GM19328 (cell line): ENCODE results near the gene TIMP2.
A peak's percentile ranks its signal among the peaks of the same experiment; 100 is the strongest.

Experiments
- ATAC-seq: cut with Tn5 transposase; IDR thresholded peaks from one replicate; pipeline ENCODE4 v1.9.1; 2021; ENCODE audit warnings: mild to moderate bottlenecking, moderate library complexity; ENCODE audit not compliant: unreplicated experiment

The TIMP2 gene

GRCh38 chr17:78840780-78841611, 84.2 kb downstream of the TIMP2 start, which contains the start of gene USP36:
USP36 (minus strand) TSS chr17:78840814; CDS start chr17:78836363, 4,451 bp downstream.
- ATAC-seq, result peak; percentile 83

- peak; percentile 22 for ATAC-seq
Measured at GRCh38 chr17:78840530-78840779, 84.7 kb downstream of the TIMP2 start.

- ATAC-seq, result peak; percentile 13
Measured at GRCh38 chr17:78839762-78840529, 85.2 kb downstream of the TIMP2 start.

- no peak for ATAC-seq
Measured at GRCh38 chr17:78839235-78839761, 85.9 kb downstream of the TIMP2 start.

GRCh38 chr17:78838574-78839005, 86.6 kb downstream of the TIMP2 start:
- no peak for ATAC-seq

- ATAC-seq, result no peak
Measured at GRCh38 chr17:78836420-78837021, 88.7 kb downstream of the TIMP2 start.

- no peak for ATAC-seq
Measured at GRCh38 chr17:78834571-78834970, 90.6 kb downstream of the TIMP2 start.

- no peak for ATAC-seq
Measured at GRCh38 chr17:78832541-78832810, 92.7 kb downstream of the TIMP2 start.

GRCh38 chr17:78831688-78832540, 93.3 kb downstream of the TIMP2 start:
- no peak for ATAC-seq

- ATAC-seq, result no peak
Measured at GRCh38 chr17:78829477-78829876, 95.7 kb downstream of the TIMP2 start.

- no peak for ATAC-seq
Measured at GRCh38 chr17:78828470-78829185, 96.6 kb downstream of the TIMP2 start.

- no peak for ATAC-seq
Measured at GRCh38 chr17:78826836-78827509, 98.2 kb downstream of the TIMP2 start.

- no peak for ATAC-seq
Measured at GRCh38 chr17:78826421-78826820, 98.8 kb downstream of the TIMP2 start.

GRCh38 chr17:78825696-78826095, 99.5 kb downstream of the TIMP2 start:
- no peak for ATAC-seq

- no peak for ATAC-seq
Measured at GRCh38 chr17:78824240-78824639, 100.9 kb downstream of the TIMP2 start.

GRCh38 chr17:78823282-78824046, 101.7 kb downstream of the TIMP2 start:
- no peak for ATAC-seq

- ATAC-seq, result no peak
Measured at GRCh38 chr17:78822552-78822951, 102.6 kb downstream of the TIMP2 start.

GRCh38 chr17:78821961-78822360, 103.2 kb downstream of the TIMP2 start:
- no peak for ATAC-seq

- ATAC-seq, result no peak
Measured at GRCh38 chr17:78820841-78821240, 104.3 kb downstream of the TIMP2 start.
